ENCODE data around the gene IL3. TPM values are rescaled to one million over a fixed set of nuclear protein-coding genes. Genes with fewer than 3 reads are reported as not detected.

IL3 gene
- 67.7 and 71.3 TPM in 2 replicates for total RNA-seq

- Mint-ChIP-seq H3K4me3 (peak within 1 kb of the TSS; percentile 8), H3K36me3 (ENCODE audit: low read depth) (no peaks in the 10 kb centered on the region), H3K9me3 (no peaks in the 10 kb centered on the region), H3K27me3 (peaks cover 2% of the 10 kb centered on the region), H3K27ac (peak within 1 kb of the TSS; percentile 47), H3K4me1 (peaks cover 64% of the 10 kb centered on the region)
- DNase-seq, result no peak
- intact Hi-C loops (cut with micrococcal nuclease), result loop anchor here (5.0 kb wide), 2 partner anchors 248 to 638 kb away; no protein-coding TSS in a partner anchor
These were observed at the start of gene IL3 for GRCh38 chr5:132060501-132061161. TSS of gene IL3 (plus strand) at chr5:132060655. CDS start at chr5:132060707, 52 bp downstream.

GRCh38 chr5:132010989-132011621 is 49.4 kb upstream of the IL3 start:
- H3K27ac Mint-ChIP-seq, result peak overlapping the region; percentile 51
- H3K9me3 Mint-ChIP-seq, result no peaks in the 10 kb centered on the region
- peak overlapping the region; percentile 79 for H3K4me3 Mint-ChIP-seq
- H3K4me1 Mint-ChIP-seq, result peaks cover 40% of the 10 kb centered on the region
- H3K27me3 Mint-ChIP-seq, result peaks cover 62% of the 10 kb centered on the region
- intact Hi-C loops (cut with micrococcal nuclease), result loop anchor here (2.0 kb wide), 1 partner anchor 14 kb away; no protein-coding TSS in a partner anchor
- H3K36me3 Mint-ChIP-seq (ENCODE audit: low read depth), result peaks cover 8% of the 10 kb centered on the region
- no peak for DNase-seq

- peaks cover 46% of the 10 kb centered on the region for H3K4me1 Mint-ChIP-seq
- H3K27ac Mint-ChIP-seq, result peak within 1 kb of the TSS; percentile 51
- intact Hi-C loops (cut with micrococcal nuclease), result loop anchor here (2.0 kb wide), 1 partner anchor 15 kb away; no protein-coding TSS in a partner anchor
- peak within 1 kb of the TSS; percentile 79 for H3K4me3 Mint-ChIP-seq
- peaks cover 8% of the 10 kb centered on the region for H3K36me3 Mint-ChIP-seq (ENCODE audit: low read depth)
- H3K27me3 Mint-ChIP-seq, result peaks cover 68% of the 10 kb centered on the region
- H3K9me3 Mint-ChIP-seq, result no peaks in the 10 kb centered on the region
- DNase-seq, result peak; percentile 87
These were observed 48.7 kb upstream of the IL3 start, which contains the start of gene ACSL6 for GRCh38 chr5:132011622-132012343. TSS of gene ACSL6 (minus strand) at chr5:132011658. CDS start at chr5:132011553, 105 bp downstream.

DNA sequence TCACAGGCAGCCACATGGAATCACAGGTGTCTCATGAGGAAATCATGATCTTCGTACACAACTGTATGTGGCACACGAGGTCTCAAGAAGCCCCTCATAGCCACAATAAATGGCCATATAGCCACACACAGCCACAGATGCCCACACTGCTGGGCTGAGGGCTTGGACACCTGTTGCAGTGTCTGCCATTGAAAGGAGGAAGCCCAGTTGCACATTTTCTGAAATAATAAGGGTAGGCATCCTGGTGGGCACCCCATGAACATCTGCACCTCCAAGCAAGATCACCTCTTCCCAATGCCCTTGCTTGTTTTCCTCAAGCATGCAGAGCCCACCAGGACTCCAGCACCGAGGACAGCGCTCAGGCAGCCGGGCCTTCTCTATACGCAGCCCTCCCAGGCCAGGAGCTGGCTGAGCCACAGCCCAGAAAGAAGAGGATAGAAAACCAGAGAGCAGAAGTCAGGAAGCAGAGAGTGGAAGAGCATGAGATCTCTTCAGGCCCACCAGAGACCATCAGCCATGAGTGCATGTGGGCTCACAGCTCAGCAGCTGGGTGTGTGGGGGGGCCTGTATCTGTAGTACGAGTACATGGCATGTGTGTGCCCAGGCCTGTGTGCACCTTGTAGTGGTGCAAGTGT is 48.0 kb upstream of the IL3 start:
- no peak overlapping the region for H3K27ac Mint-ChIP-seq
- peaks cover 8% of the 10 kb centered on the region for H3K36me3 Mint-ChIP-seq (ENCODE audit: low read depth)
- no peaks in the 10 kb centered on the region for H3K9me3 Mint-ChIP-seq
- peaks cover 75% of the 10 kb centered on the region for H3K27me3 Mint-ChIP-seq
- H3K4me3 Mint-ChIP-seq, result peak overlapping the region; percentile 60
- intact Hi-C loops (cut with micrococcal nuclease), result no loop called here
- peaks cover 50% of the 10 kb centered on the region for H3K4me1 Mint-ChIP-seq
- peak; percentile 77 for DNase-seq

- H3K4me1 Mint-ChIP-seq, result peaks cover 51% of the 10 kb centered on the region
- intact Hi-C loops (cut with micrococcal nuclease), result no loop called here
- H3K4me3 Mint-ChIP-seq, result no peak overlapping the region
- H3K36me3 Mint-ChIP-seq (ENCODE audit: low read depth), result peaks cover 8% of the 10 kb centered on the region
- no peaks in the 10 kb centered on the region for H3K9me3 Mint-ChIP-seq
- H3K27ac Mint-ChIP-seq, result no peak overlapping the region
- H3K27me3 Mint-ChIP-seq, result peaks cover 82% of the 10 kb centered on the region
- no peak for DNase-seq
These were observed 47.3 kb upstream of the IL3 start for GRCh38 chr5:132013006-132013689.

GRCh38 chr5:132013711-132014110 is 46.7 kb upstream of the IL3 start:
- intact Hi-C loops (cut with micrococcal nuclease), result no loop called here
- Mint-ChIP-seq H3K27me3 (peaks cover 78% of the 10 kb centered on the region), H3K27ac (peak overlapping the region; percentile 26), H3K4me3 (no peak overlapping the region), H3K9me3 (no peaks in the 10 kb centered on the region), H3K4me1 (peaks cover 46% of the 10 kb centered on the region), H3K36me3 (ENCODE audit: low read depth) (peaks cover 8% of the 10 kb centered on the region)
- no peak for DNase-seq

- H3K27me3 Mint-ChIP-seq, result peaks cover 60% of the 10 kb centered on the region
- no peak overlapping the region for H3K4me3 Mint-ChIP-seq
- intact Hi-C loops (cut with micrococcal nuclease), result no loop called here
- H3K4me1 Mint-ChIP-seq, result peaks cover 52% of the 10 kb centered on the region
- H3K27ac Mint-ChIP-seq, result no peak overlapping the region
- peak; percentile 53 for DNase-seq
- H3K9me3 Mint-ChIP-seq, result no peaks in the 10 kb centered on the region
- H3K36me3 Mint-ChIP-seq (ENCODE audit: low read depth), result peaks cover 3% of the 10 kb centered on the region
These were observed 43.7 kb upstream of the IL3 start for GRCh38 chr5:132016721-132017250.

GRCh38 chr5:132017316-132017715 is 43.1 kb upstream of the IL3 start:
- intact Hi-C loops (cut with micrococcal nuclease), result no loop called here
- peaks cover 3% of the 10 kb centered on the region for H3K36me3 Mint-ChIP-seq (ENCODE audit: low read depth)
- peaks cover 58% of the 10 kb centered on the region for H3K27me3 Mint-ChIP-seq
- H3K4me3 Mint-ChIP-seq, result peak overlapping the region; percentile 55
- no peak overlapping the region for H3K27ac Mint-ChIP-seq
- peak; percentile 51 for DNase-seq
- peaks cover 51% of the 10 kb centered on the region for H3K4me1 Mint-ChIP-seq
- H3K9me3 Mint-ChIP-seq, result no peaks in the 10 kb centered on the region

DNA sequence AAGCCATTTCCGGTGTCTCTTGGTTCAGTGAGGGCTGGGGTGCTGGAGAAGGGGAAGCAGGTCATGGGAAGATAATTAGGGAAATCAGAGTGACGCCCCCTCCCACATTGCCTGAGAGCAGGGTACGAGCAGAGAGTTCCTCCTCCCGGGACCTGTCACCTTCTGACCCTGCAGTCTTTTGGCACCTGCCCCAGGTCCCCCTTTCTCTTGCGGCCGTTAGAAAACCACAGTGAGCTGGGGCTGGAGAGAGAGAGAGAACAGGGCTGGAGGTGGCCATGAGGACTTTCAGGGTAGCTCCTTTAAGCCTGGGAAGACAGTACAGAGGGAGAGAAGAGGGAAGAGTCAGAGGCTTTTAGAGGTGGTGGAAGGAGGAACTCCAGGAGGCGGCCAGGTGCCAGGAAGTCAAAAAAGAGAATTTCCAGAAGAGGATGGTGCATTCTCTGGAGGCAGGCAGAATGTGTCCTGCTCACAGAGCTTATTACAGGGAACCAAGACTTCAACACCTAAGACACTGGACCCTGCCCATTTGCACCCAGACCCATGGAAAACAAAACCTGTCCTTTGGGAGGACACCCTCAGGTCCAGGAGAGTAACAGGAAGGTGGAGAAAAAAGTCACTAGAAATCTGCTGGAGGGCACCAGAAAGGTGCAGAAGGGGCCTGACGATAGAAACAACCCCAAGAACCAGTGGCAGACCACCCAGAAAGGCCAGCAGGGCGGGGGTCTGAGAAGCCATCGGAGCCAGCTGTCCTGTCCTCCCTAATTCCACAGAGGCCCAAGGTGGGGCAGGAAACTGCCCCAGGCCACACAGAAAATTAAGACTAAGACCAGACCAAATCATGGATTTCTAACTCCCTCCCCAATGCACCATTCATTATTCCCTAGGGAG is 42.5 kb upstream of the IL3 start:
- intact Hi-C loops (cut with micrococcal nuclease), result no loop called here
- peak overlapping the region; percentile 74 for H3K27ac Mint-ChIP-seq
- H3K27me3 Mint-ChIP-seq, result peaks cover 56% of the 10 kb centered on the region
- peaks cover 3% of the 10 kb centered on the region for H3K36me3 Mint-ChIP-seq (ENCODE audit: low read depth)
- H3K9me3 Mint-ChIP-seq, result no peaks in the 10 kb centered on the region
- peak overlapping the region; percentile 55 for H3K4me3 Mint-ChIP-seq
- DNase-seq, result peak; percentile 57
- H3K4me1 Mint-ChIP-seq, result peaks cover 48% of the 10 kb centered on the region

- Mint-ChIP-seq H3K9me3 (no peaks in the 10 kb centered on the region), H3K27ac (peak overlapping the region; percentile 50), H3K27me3 (peaks cover 47% of the 10 kb centered on the region), H3K36me3 (ENCODE audit: low read depth) (peaks cover 3% of the 10 kb centered on the region), H3K4me3 (peak overlapping the region; percentile 51), H3K4me1 (peaks cover 45% of the 10 kb centered on the region)
- intact Hi-C loops (cut with micrococcal nuclease), result loop anchor here (1.0 kb wide), 1 partner anchor 11 kb away; no protein-coding TSS in a partner anchor
- peak; percentile 69 for DNase-seq
These were observed 41.1 kb upstream of the IL3 start for GRCh38 chr5:132019337-132019736.

GRCh38 chr5:132019857-132020555 is 40.4 kb upstream of the IL3 start:
- DNase-seq, result peak; percentile 95
- H3K27ac Mint-ChIP-seq, result peak overlapping the region; percentile 87
- peaks cover 41% of the 10 kb centered on the region for H3K27me3 Mint-ChIP-seq
- H3K4me1 Mint-ChIP-seq, result peaks cover 45% of the 10 kb centered on the region
- no peaks in the 10 kb centered on the region for H3K9me3 Mint-ChIP-seq
- H3K4me3 Mint-ChIP-seq, result peak overlapping the region; percentile 49
- intact Hi-C loops (cut with micrococcal nuclease), result loop anchor here (1.0 to 5.0 kb wide), 8 partner anchors 12 to 748 kb away; partner anchors contain the start of genes RAPGEF6 and SLC22A4
- peaks cover 1% of the 10 kb centered on the region for H3K36me3 Mint-ChIP-seq (ENCODE audit: low read depth)

Data from activated CD4-positive, alpha-beta T cell treated with anti-CD3 and anti-CD28 coated beads, Interleukin-2, amount 10 ng/mL, durations not matched to agents 24 days and 14 days (primary cell).